Left renal cortex interstitium (tissue), 4 donors: ENCODE results near the gene LRP1. TPM values are rescaled to one million over a fixed set of nuclear protein-coding genes. Genes with fewer than 3 reads are reported as not detected.

ENCODE experiments used
- DNase-seq, 4 donors: peaks; one replicate each; pipeline ENCODE4 v3.0.0-alpha.2; 2013; ENCODE audit warnings: low read depth in 4 of 4, low spot score in 2 of 4, missing footprints in 1 of 4
- polyA plus RNA-seq, 4 donors: library from polyadenylated mRNA; unstranded; fragments of 120-200 nt; gene quantifications; one replicate each; pipeline ENCODE4 v1.2.1, GENCODE V29; 2013; ENCODE audit not compliant: insufficient read length in 4 of 4

LRP1 gene
- polyA plus RNA-seq, 4 donors: 60.8 to 93.7 (median 83.9) TPM

GRCh38 chr12:57185906-57186508 lies 57.7 kb downstream of the LRP1 start:
- DNase-seq: no peak

- no peak for DNase-seq
These were observed 59.2 kb downstream of the LRP1 start for GRCh38 chr12:57187222-57188089.

GRCh38 chr12:57188090-57188425 lies 59.8 kb downstream of the LRP1 start:
- DNase-seq: no peak

- no peak for DNase-seq
These were observed 61.8 kb downstream of the LRP1 start for GRCh38 chr12:57190037-57190436.

- no peak for DNase-seq
These were observed 62.5 kb downstream of the LRP1 start for GRCh38 chr12:57190821-57191220.

GRCh38 chr12:57191410-57191809 lies 63.1 kb downstream of the LRP1 start:
- no peak for DNase-seq

GRCh38 chr12:57192920-57193319 lies 64.6 kb downstream of the LRP1 start:
- DNase-seq: no peak

GRCh38 chr12:57193706-57194245 lies 65.5 kb downstream of the LRP1 start:
- DNase-seq: no peak

GRCh38 chr12:57194253-57194652 lies 66.0 kb downstream of the LRP1 start:
- DNase-seq: no peak

GRCh38 chr12:57195186-57195585 lies 66.9 kb downstream of the LRP1 start:
- no peak for DNase-seq

GRCh38 chr12:57195611-57196371 lies 67.5 kb downstream of the LRP1 start:
- DNase-seq: no peak

GRCh38 chr12:57196439-57196838 lies 68.2 kb downstream of the LRP1 start:
- no peak for DNase-seq

GRCh38 chr12:57196956-57197355 lies 68.7 kb downstream of the LRP1 start:
- DNase-seq: no peak

GRCh38 chr12:57198329-57198728 lies 70.0 kb downstream of the LRP1 start:
- no peak for DNase-seq

GRCh38 chr12:57199191-57199590 lies 70.9 kb downstream of the LRP1 start:
- DNase-seq: no peak

- no peak for DNase-seq
These were observed 72.2 kb downstream of the LRP1 start for GRCh38 chr12:57200497-57200896.

- no peak for DNase-seq
These were observed 72.9 kb downstream of the LRP1 start for GRCh38 chr12:57201219-57201618.

- no peak for DNase-seq
These were observed 73.3 kb downstream of the LRP1 start for GRCh38 chr12:57201631-57202030.

- no peak for DNase-seq
These were observed 74.0 kb downstream of the LRP1 start for GRCh38 chr12:57202321-57202720.

- no peak for DNase-seq
These were observed 74.9 kb downstream of the LRP1 start for GRCh38 chr12:57203201-57203600.

GRCh38 chr12:57203791-57204190 lies 75.5 kb downstream of the LRP1 start:
- no peak for DNase-seq
